PC-3 (cell line): ENCODE results near the gene PCDHGA5.

ENCODE experiments used
- EZH2 ChIP-seq: fragments of 300-600 bp; sonication (generic); IDR thresholded peaks from one replicate; pipeline ENCODE4 v1.6.1; 2017; ENCODE audit warnings: antibody characterized with exemption, mild to moderate bottlenecking, low read length; ENCODE audit not compliant: unreplicated experiment
- EZH2phosphoT487 ChIP-seq: fragments of 300-600 bp; sonication (generic); IDR thresholded peaks from 2 replicates; pipeline ENCODE4 v1.6.1; 2018; ENCODE audit warnings: mild to moderate bottlenecking, antibody characterized with exemption, low read length, borderline replicate concordance
- TF ChIP-seq, protein P1 (sequence below): fragments of 300-600 bp; sonication (generic); conservative IDR thresholded peaks from 2 replicates; pipeline ENCODE4 v1.5.1; 2017; ENCODE audit warnings: antibody characterized with exemption, low read depth, mild to moderate bottlenecking, low read length

DNA sequence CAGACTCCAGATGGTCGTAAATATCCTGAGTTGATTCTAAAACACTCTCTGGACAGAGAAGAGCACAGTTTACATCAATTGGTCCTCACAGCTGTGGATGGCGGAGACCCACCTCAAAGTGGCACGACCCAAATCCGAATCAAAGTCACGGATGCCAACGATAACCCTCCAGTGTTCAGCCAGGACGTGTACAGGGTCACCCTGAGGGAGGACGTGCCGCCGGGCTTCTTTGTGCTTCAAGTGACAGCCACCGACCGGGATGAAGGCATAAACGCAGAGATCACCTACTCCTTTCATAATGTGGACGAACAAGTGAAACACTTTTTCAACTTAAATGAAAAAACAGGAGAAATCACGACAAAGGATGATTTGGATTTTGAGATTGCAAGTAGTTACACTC, 3.3 kb upstream of the PCDHGA5 start:
- TF ChIP-seq, protein P1, sequence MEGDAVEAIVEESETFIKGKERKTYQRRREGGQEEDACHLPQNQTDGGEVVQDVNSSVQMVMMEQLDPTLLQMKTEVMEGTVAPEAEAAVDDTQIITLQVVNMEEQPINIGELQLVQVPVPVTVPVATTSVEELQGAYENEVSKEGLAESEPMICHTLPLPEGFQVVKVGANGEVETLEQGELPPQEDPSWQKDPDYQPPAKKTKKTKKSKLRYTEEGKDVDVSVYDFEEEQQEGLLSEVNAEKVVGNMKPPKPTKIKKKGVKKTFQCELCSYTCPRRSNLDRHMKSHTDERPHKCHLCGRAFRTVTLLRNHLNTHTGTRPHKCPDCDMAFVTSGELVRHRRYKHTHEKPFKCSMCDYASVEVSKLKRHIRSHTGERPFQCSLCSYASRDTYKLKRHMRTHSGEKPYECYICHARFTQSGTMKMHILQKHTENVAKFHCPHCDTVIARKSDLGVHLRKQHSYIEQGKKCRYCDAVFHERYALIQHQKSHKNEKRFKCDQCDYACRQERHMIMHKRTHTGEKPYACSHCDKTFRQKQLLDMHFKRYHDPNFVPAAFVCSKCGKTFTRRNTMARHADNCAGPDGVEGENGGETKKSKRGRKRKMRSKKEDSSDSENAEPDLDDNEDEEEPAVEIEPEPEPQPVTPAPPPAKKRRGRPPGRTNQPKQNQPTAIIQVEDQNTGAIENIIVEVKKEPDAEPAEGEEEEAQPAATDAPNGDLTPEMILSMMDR: no peak
- TF ChIP-seq EZH2 (no peak), EZH2phosphoT487 (no peak)
